Coronary artery (tissue), 2 donors: ENCODE data around the gene HEPN1.

Experiments used
- DNase-seq: peaks from one replicate; pipeline ENCODE4 v3.0.0-alpha.2; 2017; ENCODE audit warnings: low spot score
- H3K27ac ChIP-seq, 2 donors: fragments of 200-600 bp; sonication (generic); one replicate each; pipeline ENCODE4 v1.5.1; 2016 to 2019
- H3K4me3 ChIP-seq: fragments of 200-600 bp; sonication (generic); 2 replicates; pipeline ENCODE4 v1.5.1; 2016; ENCODE audit warnings: mild to moderate bottlenecking, moderate library complexity
- CTCF ChIP-seq: fragments of 200-600 bp; sonication (generic); IDR thresholded peaks from one replicate; pipeline ENCODE4 v1.5.1; 2019; ENCODE audit warnings: antibody characterized with exemption

HEPN1 gene

GRCh38 chr11:124890683-124891372 is 28.2 kb upstream of the HEPN1 start:
- H3K4me3 ChIP-seq = no peak overlapping the region
- TF ChIP-seq CTCF = no peak
- peak overlapping the region in 1 of 2 donors; percentile 64 for H3K27ac ChIP-seq
- DNase-seq = no peak

GRCh38 chr11:124891373-124891861 is 27.6 kb upstream of the HEPN1 start:
- Histone ChIP-seq H3K4me3 (no peak overlapping the region), H3K27ac (peak overlapping the region in 1 of 2 donors; percentile 64)
- DNase-seq = peak; percentile 72
- TF ChIP-seq CTCF = no peak

- no peak for DNase-seq
- Histone ChIP-seq H3K27ac (peak overlapping the region in 1 of 2 donors; percentile 64), H3K4me3 (no peak overlapping the region)
- no peak for TF ChIP-seq CTCF
Observed at GRCh38 chr11:124892146-124892545, 26.9 kb upstream of the HEPN1 start.

- peak; percentile 70 for DNase-seq
- no peak for TF ChIP-seq CTCF
- Histone ChIP-seq H3K4me3 (no peak overlapping the region), H3K27ac (peak overlapping the region in 1 of 2 donors; percentile 64)
Observed at GRCh38 chr11:124892750-124893454, 26.1 kb upstream of the HEPN1 start.

GRCh38 chr11:124893781-124894401 is 25.2 kb upstream of the HEPN1 start:
- no peak for TF ChIP-seq CTCF
- Histone ChIP-seq H3K27ac (peak overlapping the region in 1 of 2 donors; percentile 64), H3K4me3 (no peak overlapping the region)
- peak; percentile 66 for DNase-seq

GRCh38 chr11:124894606-124895430 is 24.2 kb upstream of the HEPN1 start:
- H3K4me3 ChIP-seq = no peak overlapping the region
- TF ChIP-seq CTCF = no peak
- H3K27ac ChIP-seq = peak overlapping the region in 1 of 2 donors; percentile 84
- no peak for DNase-seq
